Stimulated activated CD4-positive, alpha-beta T cell treated with anti-CD3 and anti-CD28 coated beads, Interleukin-4, amount 100 ng/mL, for 48 hours (primary cell): ENCODE results near the gene SCGB1D1.

ENCODE experiments used
- DNase-seq, 2 donors: peaks; one replicate each; pipeline ENCODE4 v3.0.0-alpha.2; 2020; ENCODE audit warnings: low read depth in 2 of 2

The SCGB1D1 gene, protein sequence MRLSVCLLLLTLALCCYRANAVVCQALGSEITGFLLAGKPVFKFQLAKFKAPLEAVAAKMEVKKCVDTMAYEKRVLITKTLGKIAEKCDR

DNA sequence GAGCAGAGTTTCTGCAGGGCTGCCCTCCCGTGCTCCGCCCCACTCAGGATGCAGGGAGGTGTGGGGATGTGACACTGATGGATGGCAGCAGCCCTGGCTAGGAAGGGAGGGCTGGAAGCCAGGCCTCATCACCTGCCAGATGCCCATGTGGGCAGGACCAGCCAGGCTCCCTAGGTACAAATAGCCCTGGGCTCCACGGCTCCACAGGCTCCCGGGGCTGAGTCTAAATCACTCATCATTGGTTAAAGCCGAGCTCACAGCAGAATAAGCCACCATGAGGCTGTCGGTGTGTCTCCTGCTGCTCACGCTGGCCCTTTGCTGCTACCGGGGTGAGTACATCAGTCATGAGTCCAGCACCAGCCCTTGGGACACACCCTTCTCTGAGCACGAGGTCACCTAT, at the start of gene SCGB1D1:
Gene SCGB1D1 (plus strand): TSS at position 206 of the 400 bp plus-strand sequence. CDS start 69 bp downstream, at position 275.
- DNase-seq = no peak

DNA sequence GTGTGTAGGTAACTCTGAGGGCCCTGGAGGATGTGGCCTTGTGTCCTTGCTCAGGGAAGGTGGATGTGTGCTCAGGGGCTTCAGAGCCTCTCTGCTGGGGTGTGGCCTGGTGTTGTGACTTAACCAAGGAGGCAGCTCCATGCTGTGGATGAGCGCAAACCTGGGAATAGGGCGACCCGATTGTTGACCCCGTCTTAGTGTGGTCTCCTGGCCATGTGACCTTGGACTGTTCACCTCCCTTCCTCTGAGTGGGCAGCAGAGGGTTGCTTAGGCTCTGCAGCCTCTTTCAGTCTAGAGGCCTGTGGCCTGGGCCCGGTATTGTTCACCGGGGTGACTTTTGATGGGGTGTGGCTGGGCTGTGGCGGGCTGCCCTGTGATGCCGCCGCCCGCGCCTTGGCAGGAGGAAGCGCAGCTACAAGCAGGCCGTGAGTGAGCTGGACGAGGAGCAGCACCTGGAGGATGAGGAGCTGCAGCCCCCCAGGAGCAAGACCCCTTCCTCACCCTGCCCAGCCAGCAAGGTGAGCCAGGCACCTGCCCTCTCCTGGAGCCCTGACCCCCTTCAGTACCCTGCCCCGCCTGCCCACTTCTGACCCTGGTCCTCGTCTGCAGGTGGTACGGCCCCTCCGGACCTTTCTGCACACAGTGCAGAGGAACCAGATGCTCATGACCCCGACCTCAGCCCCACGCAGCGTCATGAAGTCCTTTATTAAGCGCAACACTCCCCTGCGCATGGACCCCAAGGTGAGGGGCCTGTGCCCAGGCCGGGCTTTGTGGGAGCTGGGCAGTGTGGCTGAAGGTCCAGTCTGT, 49.5 kb upstream of the SCGB1D1 start:
- DNase-seq = no peak

DNA sequence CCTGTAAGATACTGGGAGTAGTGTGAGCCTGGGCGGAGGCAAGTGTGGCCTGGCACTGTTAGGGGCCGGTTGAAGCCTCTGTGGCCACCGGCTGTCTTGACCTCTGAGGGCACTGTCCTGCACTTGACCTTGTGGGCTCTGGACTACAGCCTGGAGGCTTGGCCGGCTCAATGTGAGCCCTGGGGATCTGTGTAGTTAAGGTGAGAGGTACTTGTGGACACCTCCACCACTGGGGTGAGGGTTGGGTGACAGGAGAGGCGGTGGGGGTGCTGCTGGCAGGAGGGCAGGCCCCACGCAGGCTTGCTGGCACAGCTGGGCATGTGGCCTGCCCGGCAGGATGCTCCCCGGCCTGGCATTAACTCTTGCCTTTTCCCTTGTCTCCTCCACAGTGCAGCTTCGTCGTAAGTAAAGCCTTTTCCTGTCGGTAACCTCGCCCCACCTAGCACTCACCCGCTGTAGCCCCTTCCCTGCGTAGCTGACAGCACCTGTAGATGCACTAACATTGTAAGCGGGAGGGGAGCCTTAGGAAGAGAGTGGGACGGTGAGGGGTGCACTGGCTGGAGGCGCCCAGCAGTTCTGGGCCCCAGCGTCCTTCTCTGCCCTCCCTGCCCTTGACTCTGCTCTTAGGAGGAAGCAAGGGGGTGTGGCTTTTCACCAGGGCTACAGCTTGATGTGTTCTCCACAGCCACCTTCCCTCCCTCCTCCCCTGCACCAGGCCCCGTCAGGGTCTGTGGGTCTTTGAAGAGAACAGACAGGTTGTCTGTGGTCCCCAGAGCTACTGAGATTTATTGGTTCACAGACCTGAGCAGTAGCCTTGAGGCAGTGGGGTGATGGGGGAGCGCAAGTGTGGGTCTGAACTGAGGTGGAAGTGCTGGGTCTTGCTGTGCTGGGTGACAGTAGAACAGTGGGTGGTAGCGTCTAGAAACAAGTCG, 48.6 kb upstream of the SCGB1D1 start:
- no peak for DNase-seq

DNA sequence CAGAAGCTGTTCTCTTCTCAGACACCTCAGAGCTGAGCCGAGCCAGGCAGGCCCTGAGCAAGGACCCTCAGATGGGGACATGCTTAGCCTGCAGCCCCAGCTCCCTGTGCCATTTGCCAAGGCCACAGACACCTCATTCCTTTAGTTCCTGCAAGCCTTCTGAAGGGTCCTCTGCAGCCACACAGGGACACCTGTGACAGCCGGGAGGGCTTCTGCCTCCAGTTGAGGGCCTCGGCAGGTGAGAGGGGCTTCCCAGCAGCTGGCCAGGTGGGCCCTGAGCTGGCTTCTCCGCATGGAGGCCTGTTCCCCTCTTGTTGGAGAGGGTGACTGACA, 48.0 kb upstream of the SCGB1D1 start:
- DNase-seq = no peak

- no peak for DNase-seq
Observed at GRCh38 chr11:62142921-62143320, 47.1 kb upstream of the SCGB1D1 start.

DNA sequence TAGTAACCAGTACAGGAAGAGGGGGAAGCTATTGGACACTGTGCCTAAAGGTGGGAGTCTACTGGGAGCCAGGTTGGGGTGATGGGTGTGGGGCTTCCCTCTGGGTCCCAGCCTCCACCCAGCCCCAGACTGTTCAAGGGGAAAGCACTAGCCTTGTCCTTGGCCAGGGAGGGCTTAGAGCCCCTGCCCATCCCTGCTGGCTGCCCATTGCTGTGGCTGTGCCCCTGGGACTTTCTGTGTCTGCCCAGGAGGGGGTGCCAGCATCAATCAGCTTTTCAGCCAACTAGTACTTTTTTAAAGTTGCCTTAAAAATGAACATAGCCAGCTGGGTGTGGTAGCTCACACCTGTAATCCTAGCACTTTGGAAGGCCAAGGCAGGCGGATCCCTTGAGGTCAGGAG, 46.3 kb upstream of the SCGB1D1 start:
- DNase-seq = no peak

GRCh38 chr11:62144641-62145255, 45.3 kb upstream of the SCGB1D1 start:
- no peak for DNase-seq

DNA sequence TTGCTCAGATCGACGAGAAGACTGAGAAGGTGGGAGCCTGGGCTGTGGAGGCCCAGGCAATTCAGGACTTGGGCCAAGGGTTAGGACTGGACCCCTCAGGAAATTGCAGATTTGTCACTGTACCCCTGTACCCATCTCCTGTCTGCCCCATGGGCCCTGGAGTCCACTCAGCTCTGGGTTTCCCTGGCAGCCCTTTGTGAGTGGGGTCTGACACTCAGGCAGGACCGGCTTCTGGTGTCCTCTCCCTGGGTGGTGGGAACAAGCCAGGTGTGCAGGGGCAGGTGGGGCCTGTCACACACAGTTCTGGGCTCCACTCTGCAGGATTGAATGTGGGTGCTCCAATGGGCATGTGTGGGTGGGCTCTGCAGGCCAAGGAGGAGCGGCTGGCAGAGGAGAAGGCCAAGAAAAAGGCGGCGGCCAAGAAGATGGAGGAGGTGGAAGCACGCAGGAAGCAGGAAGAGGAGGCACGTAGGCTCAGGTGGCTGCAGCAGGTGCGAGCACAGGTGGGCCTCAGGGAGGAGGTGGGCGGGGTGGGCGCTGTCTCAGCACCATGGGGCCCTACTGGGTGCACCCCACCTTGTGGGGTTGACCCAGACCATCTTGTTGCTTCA, 44.6 kb upstream of the SCGB1D1 start:
- no peak for DNase-seq

DNA sequence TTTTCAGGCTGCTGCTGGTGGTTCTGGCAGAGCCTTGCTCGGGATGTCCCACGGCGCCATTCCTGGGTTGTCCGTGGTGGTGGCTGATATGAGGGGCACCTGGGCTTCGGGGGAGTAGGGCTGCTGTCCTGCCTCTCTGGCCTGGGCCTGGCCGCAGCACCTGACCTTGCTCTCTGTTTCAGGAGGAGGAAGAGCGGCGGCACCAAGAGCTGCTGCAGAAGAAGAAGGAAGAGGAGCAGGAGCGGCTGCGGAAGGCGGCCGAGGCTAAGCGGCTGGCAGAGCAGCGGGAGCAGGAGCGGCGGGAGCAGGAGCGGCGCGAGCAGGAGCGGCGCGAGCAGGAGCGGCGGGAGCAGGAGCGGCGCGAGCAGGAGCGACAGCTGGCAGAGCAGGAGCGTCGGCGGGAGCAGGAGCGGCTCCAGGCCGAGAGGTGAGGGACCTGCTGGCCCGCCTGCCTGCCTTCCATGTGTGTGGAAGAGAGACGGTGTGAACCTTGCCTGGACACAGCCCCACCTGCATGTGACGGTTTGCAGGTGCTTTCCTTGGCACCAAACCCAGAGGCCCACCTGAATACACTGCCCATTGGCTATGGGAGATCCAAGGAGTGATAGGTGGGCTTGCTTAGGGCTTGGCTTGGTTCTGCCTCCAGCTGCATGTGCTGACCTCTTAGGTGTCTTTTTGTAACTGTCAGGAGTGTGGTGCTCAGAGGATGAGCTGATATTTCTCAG, 43.4 kb upstream of the SCGB1D1 start:
- no peak for DNase-seq

DNA sequence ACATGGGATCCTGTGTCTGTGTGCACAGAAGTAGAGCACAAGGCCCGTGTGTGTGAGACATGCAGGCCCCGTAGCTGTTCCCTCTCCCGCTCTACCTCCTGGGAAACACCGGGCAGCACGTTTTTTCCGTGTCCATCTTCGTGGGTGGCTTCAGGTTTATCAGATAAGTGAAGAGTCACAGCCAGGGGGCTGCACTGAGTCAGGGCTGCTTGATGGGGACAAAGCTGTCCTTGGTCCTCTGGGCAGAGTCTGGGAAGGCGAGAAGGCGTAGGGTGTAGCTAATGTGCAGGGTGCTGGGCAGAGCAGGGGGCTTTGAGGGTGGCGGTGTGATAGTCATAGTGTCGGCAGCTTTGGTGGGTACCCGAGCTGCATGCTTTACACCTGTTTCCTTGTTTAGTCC, 42.5 kb upstream of the SCGB1D1 start:
- DNase-seq = no peak

DNA sequence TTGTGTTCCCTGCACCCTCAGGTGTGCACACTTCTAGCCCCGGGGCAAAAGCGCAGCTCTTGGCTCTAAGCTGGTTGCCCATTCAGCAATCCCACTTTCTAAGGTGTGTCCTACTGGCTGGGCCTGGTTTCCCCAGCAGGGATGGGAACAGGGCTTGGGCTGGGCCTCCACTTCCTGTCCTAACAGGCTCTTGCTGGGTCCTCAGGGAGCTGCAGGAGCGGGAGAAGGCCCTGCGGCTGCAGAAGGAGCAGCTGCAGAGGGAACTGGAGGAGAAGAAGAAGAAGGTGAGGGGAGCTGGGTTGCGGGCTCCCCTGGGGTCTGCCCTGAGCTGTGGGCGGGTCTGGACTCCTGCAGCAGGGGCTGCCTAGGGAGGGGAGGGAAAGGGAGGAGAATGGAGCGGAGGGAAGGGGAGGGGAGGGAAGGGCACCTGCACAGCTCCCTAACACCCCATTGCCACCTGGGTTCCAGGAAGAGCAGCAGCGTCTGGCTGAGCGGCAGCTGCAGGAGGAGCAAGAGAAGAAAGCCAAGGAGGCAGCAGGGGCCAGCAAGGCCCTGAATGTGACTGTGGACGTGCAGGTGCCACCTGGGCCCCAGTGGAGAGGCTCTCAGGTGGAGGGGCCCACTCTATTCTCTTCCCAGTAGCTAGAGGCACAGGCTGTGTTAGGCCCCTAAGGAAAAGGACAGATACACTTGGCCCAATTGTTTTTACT, 41.6 kb upstream of the SCGB1D1 start:
- no peak for DNase-seq

GRCh38 chr11:62149986-62150886, 39.8 kb upstream of the SCGB1D1 start:
- DNase-seq = no peak

DNA sequence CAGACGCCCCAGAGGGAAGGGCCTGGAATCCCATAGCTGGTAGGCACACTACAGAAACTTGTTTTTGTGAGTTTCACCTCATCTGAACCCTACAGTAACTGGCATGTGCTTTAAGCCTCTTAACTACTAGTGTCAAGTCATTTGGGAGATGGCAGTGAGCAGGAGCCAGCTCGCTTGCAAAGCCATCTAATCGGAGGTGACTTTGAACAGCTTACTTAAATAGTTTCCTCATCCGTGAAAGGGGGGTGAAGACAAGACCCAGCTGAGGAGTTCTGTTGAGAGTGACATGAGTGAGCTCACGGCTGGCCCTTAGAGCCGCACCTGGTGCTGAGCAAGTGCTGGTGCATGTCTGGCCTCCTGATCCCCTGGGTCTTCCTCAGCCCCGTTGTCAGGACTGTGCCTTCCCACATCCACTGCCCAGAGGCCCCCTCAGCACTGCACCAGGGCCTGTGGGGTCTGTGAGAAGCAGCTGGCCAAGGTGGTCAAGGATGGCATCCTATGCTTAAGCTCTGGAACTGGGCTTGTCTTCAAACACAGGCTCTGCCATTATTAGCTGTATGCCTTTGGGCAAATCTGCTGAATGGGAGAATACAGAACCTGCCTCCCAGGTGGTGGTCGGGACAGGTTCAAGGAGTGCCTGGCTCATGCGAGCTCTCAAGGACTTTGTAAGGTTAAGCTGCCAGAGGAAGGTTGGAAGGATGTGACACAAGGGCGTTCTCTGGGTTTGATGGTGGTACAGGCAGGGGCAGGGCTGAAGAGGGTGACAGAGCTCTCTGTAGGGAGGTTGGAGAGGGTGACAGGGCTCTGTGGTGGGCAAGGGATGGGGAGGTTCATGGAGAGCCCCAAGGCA, 38.9 kb upstream of the SCGB1D1 start:
- no peak for DNase-seq

GRCh38 chr11:62151737-62152102, 38.3 kb upstream of the SCGB1D1 start:
- no peak for DNase-seq

- no peak for DNase-seq
Observed at GRCh38 chr11:62152245-62153086, 37.5 kb upstream of the SCGB1D1 start.

DNA sequence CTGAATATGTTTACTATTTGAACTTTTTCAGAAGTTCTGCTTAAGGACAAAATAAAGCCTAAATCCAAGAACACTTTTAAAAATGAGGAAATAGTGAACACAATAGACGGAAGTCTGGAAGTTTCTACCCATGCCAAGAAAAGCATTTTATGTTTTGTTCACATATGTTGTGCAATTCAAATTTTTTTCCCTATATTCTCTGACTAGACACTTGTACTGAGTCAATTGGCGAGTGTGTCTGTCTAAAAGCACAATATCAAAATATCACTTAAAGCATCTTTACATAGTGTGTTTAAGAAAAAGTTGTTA, 37.0 kb upstream of the SCGB1D1 start:
- no peak for DNase-seq

GRCh38 chr11:62153617-62154016, 36.4 kb upstream of the SCGB1D1 start:
- no peak for DNase-seq

GRCh38 chr11:62157603-62158002, 32.4 kb upstream of the SCGB1D1 start:
- DNase-seq = no peak
